HEK293T (cell line): ENCODE data around the gene MGAT5.

ENCODE experiments used
- CTCF ChIA-PET: fragments of 350-600 bp; formaldehyde crosslinking; extraction: SDS; loops from one replicate; lab custom pipeline; 2021; ENCODE audit warnings: antibody characterized with exemption, inconsistent platforms; lab: Yijun Ruan, JAX
- POLR2A ChIA-PET: fragments of 350-600 bp; formaldehyde crosslinking; extraction: SDS; loops from one replicate; lab custom pipeline; 2020; ENCODE audit warnings: antibody characterized with exemption, inconsistent platforms; lab: Yijun Ruan, JAX
- DNase-seq: peaks from one replicate; pipeline ENCODE4 v3.0.0; 2012; ENCODE audit warnings: mixed read lengths; ENCODE audit errors: extremely low spot score
- ARNT ChIP-seq: fragments of 450-650 bp; IDR thresholded peaks from 2 replicates; pipeline ENCODE4 v1.6.1; 2017; ENCODE audit warnings: mild to moderate bottlenecking
- BHLHE40 ChIP-seq: fragments of 450-650 bp; IDR thresholded peaks from 2 replicates; pipeline ENCODE4 v1.6.1; 2016; ENCODE audit warnings: mild to moderate bottlenecking, moderate library complexity, borderline replicate concordance
- CTBP1 ChIP-seq: fragments of 450-650 bp; IDR thresholded peaks from 2 replicates; pipeline ENCODE4 v1.6.1; 2016; ENCODE audit warnings: borderline replicate concordance
- ELF4 ChIP-seq: fragments of 450-650 bp; IDR thresholded peaks from 2 replicates; pipeline ENCODE4 v1.6.1; 2017; ENCODE audit warnings: antibody characterized with exemption
- FOXA1 ChIP-seq: fragments of 450-650 bp; IDR thresholded peaks from 2 replicates; pipeline ENCODE4 v1.6.1; 2016; ENCODE audit warnings: mild to moderate bottlenecking
- FOXK2 ChIP-seq: fragments of 450-650 bp; IDR thresholded peaks from 2 replicates; pipeline ENCODE4 v1.6.1; 2016; ENCODE audit warnings: mild to moderate bottlenecking
- FOXM1 ChIP-seq: fragments of 450-650 bp; IDR thresholded peaks from 2 replicates; pipeline ENCODE4 v1.6.1; 2017; ENCODE audit warnings: mild to moderate bottlenecking, borderline replicate concordance
- HDGF ChIP-seq: fragments of 450-650 bp; IDR thresholded peaks from 2 replicates; pipeline ENCODE4 v1.6.1; 2017; ENCODE audit warnings: antibody characterized with exemption, borderline replicate concordance
- L3MBTL2 ChIP-seq: fragments of 450-650 bp; conservative IDR thresholded peaks from 2 replicates; pipeline ENCODE4 v1.6.1; 2016; ENCODE audit warnings: mild to moderate bottlenecking
- LEF1 ChIP-seq: fragments of 450-650 bp; IDR thresholded peaks from 2 replicates; pipeline ENCODE4 v1.6.1; 2017; ENCODE audit warnings: mild to moderate bottlenecking, borderline replicate concordance
- NFRKB ChIP-seq: fragments of 450-650 bp; IDR thresholded peaks from 2 replicates; pipeline ENCODE4 v1.6.1; 2016; ENCODE audit warnings: mild to moderate bottlenecking, moderate library complexity
- PKNOX1 ChIP-seq: fragments of 450-650 bp; IDR thresholded peaks from 2 replicates; pipeline ENCODE4 v1.6.1; 2016
- SP1 ChIP-seq: fragments of 450-650 bp; IDR thresholded peaks from 2 replicates; pipeline ENCODE4 v1.6.1; 2017
- SUZ12 ChIP-seq: fragments of 450-650 bp; IDR thresholded peaks from 2 replicates; pipeline ENCODE4 v1.6.1; 2016; ENCODE audit warnings: mild to moderate bottlenecking
- TARDBP ChIP-seq: fragments of 450-650 bp; IDR thresholded peaks from 2 replicates; pipeline ENCODE4 v1.6.1; 2016
- ZNF384 ChIP-seq: fragments of 450-650 bp; IDR thresholded peaks from 2 replicates; pipeline ENCODE4 v1.6.1; 2016

Gene MGAT5

GRCh38 chr2:134333646-134334189, 79.8 kb downstream of the MGAT5 start:
- CTCF ChIA-PET, result no interaction called here
- TF ChIP-seq LEF1 (no peak), TARDBP (no peak), ZNF384 (no peak), ARNT (no peak), PKNOX1 (no peak), ELF4 (no peak), CTBP1 (no peak), NFRKB (no peak), HDGF (no peak), FOXM1 (no peak), SP1 (no peak), FOXA1 (no peak), SUZ12 (no peak), L3MBTL2 (no peak), BHLHE40 (no peak), FOXK2 (no peak)
- POLR2A ChIA-PET, result no interaction called here
- no peak for DNase-seq

GRCh38 chr2:134334542-134335353, 80.9 kb downstream of the MGAT5 start:
- POLR2A ChIA-PET, result no interaction called here
- TF ChIP-seq L3MBTL2, result no peak
- CTCF ChIA-PET, result no interaction called here
- DNase-seq, result no peak

- ChIA-PET POLR2A (no interaction called here), CTCF (no interaction called here)
- no peak for DNase-seq
- TF ChIP-seq ZNF384 (no peak), LEF1 (no peak), FOXK2 (no peak), FOXM1 (no peak), PKNOX1 (no peak), HDGF (no peak), FOXA1 (no peak)
Observed at GRCh38 chr2:134335601-134336000, 81.7 kb downstream of the MGAT5 start.

- ChIA-PET CTCF (no interaction called here), POLR2A (no interaction called here)
- TF ChIP-seq ZNF384 (no peak), ELF4 (no peak), CTBP1 (no peak), TARDBP (no peak), FOXM1 (no peak), NFRKB (no peak), SUZ12 (no peak), BHLHE40 (no peak), ARNT (no peak), LEF1 (no peak), HDGF (no peak), L3MBTL2 (no peak)
- DNase-seq, result no peak
Observed at GRCh38 chr2:134336352-134336751, 82.5 kb downstream of the MGAT5 start.

GRCh38 chr2:134336921-134337320, 83.0 kb downstream of the MGAT5 start:
- ChIA-PET POLR2A (no interaction called here), CTCF (no interaction called here)
- no peak for DNase-seq
- TF ChIP-seq PKNOX1 (no peak), FOXK2 (no peak), ARNT (no peak), TARDBP (no peak), L3MBTL2 (no peak), ELF4 (no peak), FOXM1 (no peak)

GRCh38 chr2:134337631-134338030, 83.8 kb downstream of the MGAT5 start:
- CTCF ChIA-PET, result no interaction called here
- no peak for TF ChIP-seq ZNF384
- no peak for TF ChIP-seq PKNOX1
- TF ChIP-seq ARNT, result no peak
- no peak for TF ChIP-seq L3MBTL2
- no peak for TF ChIP-seq LEF1
- no peak for TF ChIP-seq CTBP1
- no peak for TF ChIP-seq FOXM1
- TF ChIP-seq HDGF, result no peak
- no peak for TF ChIP-seq TARDBP
- TF ChIP-seq SP1, result no peak
- TF ChIP-seq SUZ12, result no peak
- no peak for TF ChIP-seq FOXA1
- TF ChIP-seq FOXK2, result no peak
- TF ChIP-seq BHLHE40, result no peak
- no peak for TF ChIP-seq NFRKB
- DNase-seq, result no peak
- POLR2A ChIA-PET, result interaction anchor here (0.7 kb wide), 1 partner anchor 9 kb away, joined by 3 read pairs; no protein-coding TSS in a partner anchor
